Measurements from ENCODE around the gene NDUFA7.
A peak's percentile ranks its signal among the peaks of the same experiment; 100 is the strongest.
"Not testable (repeated sequence)": the region's sequence is repeated elsewhere in the genome, so short reads cannot be mapped to it uniquely, and the experiment has no call there.

NDUFA7 gene

GRCh38 chr19:8342316-8342683 is 21.1 kb upstream of the NDUFA7 start:
- Mint-ChIP-seq H3K9me3 (no peaks in the 10 kb centered on the region), H3K27me3 (ENCODE audit: low read depth) (peaks cover 61% of the 10 kb centered on the region), H3K4me1 (peaks cover 7% of the 10 kb centered on the region), H3K4me3 (peak overlapping the region in 1 of 3 experiments; percentile 40), H3K27ac (no peak overlapping the region), H3K36me3 (ENCODE audit: low read depth) (no peaks in the 10 kb centered on the region)
- TF ChIP-seq CTCF (IDR thresholded peaks at IDR 0.05; ENCODE audit: unreplicated experiment in 3 of 3), result no peak

DNA sequence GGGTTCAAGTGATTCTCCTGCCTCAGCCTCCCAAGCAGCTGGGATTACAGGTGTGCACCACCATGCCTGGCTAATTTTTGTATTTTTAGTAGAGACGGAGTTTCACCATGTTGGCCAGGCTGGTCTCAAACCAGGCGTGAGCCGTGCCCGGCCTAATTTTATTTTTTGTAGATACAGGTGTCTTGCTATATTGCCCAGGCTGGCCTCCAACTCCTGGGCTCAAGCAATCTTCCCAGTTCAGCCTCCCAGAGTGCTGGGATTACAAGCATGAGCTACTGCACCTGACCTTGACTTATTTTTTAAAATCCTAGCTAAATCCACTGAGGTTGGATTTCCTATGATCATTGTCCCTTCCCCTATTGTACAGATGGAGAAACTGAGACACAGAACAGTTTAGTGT is 20.3 kb upstream of the NDUFA7 start:
- Mint-ChIP-seq H3K27me3 (ENCODE audit: low read depth) (peaks cover 69% of the 10 kb centered on the region), H3K4me3 (peak overlapping the region in 2 of 3 experiments; percentile 25 to 40)
- H3K4me1 Mint-ChIP-seq; H3K9me3 Mint-ChIP-seq; H3K27ac Mint-ChIP-seq; H3K36me3 Mint-ChIP-seq (ENCODE audit: low read depth): not testable (repeated sequence)

DNA sequence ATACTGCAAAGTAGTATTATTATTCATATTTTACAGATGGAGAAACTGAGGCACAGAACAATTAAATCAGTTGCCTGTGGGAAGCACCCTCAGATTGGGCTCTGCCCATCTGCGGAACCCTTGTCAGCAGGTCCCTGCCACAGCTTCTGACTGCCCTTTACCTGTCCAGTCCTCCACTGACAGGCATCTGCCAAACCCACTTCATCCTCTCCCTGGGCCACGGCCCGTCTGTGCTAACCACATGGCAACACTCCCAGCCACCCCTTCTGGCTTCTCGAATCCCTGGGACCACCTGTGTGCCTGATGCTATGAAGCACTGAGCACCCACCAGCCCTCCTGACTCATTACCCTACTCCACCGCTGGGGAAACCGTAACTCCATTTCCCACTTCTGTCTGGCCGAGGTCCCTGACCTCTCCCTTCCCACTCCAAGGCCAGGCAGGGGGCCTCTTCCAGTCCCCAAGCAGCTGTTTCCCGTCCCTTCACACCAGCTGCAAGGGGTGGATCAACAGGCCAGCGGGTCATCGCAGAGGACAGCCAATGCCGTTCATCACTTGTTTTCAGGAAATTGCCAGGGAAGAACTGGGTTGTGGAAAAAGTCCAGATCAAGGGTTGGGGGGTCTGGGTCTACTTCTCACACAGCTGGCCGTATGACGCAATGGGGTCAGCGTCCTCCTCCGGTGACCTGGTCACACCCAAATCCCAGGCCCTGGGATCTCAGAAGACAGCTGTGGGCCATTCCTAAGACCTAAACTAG is 19.3 kb upstream of the NDUFA7 start:
- H3K9me3 Mint-ChIP-seq, result no peaks in the 10 kb centered on the region
- no peak overlapping the region for H3K27ac Mint-ChIP-seq
- no peak for TF ChIP-seq CTCF (IDR thresholded peaks at IDR 0.05; ENCODE audit: unreplicated experiment in 3 of 3)
- no peaks in the 10 kb centered on the region for H3K36me3 Mint-ChIP-seq (ENCODE audit: low read depth)
- H3K4me1 Mint-ChIP-seq, result peaks cover 7% of the 10 kb centered on the region
- peak overlapping the region in 2 of 3 experiments; percentile 4 to 44 for H3K4me3 Mint-ChIP-seq
- peaks cover 79% of the 10 kb centered on the region for H3K27me3 Mint-ChIP-seq (ENCODE audit: low read depth)

GRCh38 chr19:8338835-8339234 is 17.7 kb upstream of the NDUFA7 start:
- Mint-ChIP-seq H3K9me3 (no peaks in the 10 kb centered on the region), H3K4me1 (peaks cover 7% of the 10 kb centered on the region), H3K4me3 (no peak overlapping the region), H3K27ac (no peak overlapping the region), H3K27me3 (ENCODE audit: low read depth) (peaks cover 83% of the 10 kb centered on the region), H3K36me3 (ENCODE audit: low read depth) (no peaks in the 10 kb centered on the region)
- TF ChIP-seq CTCF (IDR thresholded peaks at IDR 0.05; ENCODE audit: unreplicated experiment in 3 of 3), result no peak

DNA sequence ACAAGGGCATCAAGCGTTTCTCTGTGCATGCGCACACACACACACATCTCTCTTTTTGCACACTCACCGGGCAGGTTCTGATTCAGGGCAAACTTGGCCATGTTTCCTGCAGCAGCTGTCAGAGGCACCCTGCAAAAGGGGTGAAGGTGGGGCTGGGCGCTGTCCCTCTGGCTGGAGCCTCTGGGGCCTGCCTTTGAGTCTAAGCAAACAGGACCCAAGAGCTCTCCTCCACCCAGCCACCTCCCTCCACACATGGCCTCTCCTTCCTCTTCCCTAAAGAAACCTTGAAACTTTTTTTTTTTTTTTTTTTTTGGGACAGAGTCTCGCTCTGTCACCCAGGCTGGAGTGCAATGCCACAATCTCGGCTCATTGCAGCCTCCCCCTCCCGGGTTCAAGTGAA is 16.6 kb upstream of the NDUFA7 start:
- no peaks in the 10 kb centered on the region for H3K9me3 Mint-ChIP-seq
- H3K4me3 Mint-ChIP-seq, result no peak overlapping the region
- H3K4me1 Mint-ChIP-seq, result peaks cover 7% of the 10 kb centered on the region
- no peaks in the 10 kb centered on the region for H3K36me3 Mint-ChIP-seq (ENCODE audit: low read depth)
- no peak overlapping the region for H3K27ac Mint-ChIP-seq
- peaks cover 84% of the 10 kb centered on the region for H3K27me3 Mint-ChIP-seq (ENCODE audit: low read depth)
- no peak for TF ChIP-seq CTCF (IDR thresholded peaks at IDR 0.05; ENCODE audit: unreplicated experiment in 3 of 3)

DNA sequence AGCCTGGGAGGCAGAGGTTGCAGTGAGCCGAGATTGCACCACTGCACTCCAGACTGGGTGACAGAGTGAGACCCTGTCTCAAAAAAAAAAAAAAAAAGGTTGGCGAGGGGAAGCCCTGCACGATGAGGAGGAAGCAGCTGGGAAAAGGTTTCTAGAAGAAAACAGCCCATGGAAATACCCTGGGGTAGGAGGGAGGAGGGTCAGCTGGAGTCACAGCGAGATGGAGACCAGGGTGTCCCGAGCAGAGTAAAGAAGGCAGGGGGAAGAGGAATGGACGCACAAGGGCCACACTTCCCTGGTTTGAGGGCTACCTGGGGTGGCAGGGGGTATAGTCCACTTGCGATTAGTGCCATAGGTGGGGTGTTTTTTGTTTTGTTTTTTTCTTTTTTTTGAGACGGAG is 15.5 kb upstream of the NDUFA7 start:
- no peaks in the 10 kb centered on the region for H3K9me3 Mint-ChIP-seq
- H3K4me3 Mint-ChIP-seq, result no peak overlapping the region
- H3K27me3 Mint-ChIP-seq (ENCODE audit: low read depth), result peaks cover 85% of the 10 kb centered on the region
- H3K27ac Mint-ChIP-seq, result no peak overlapping the region
- H3K36me3 Mint-ChIP-seq (ENCODE audit: low read depth), result no peaks in the 10 kb centered on the region
- peaks cover 7% of the 10 kb centered on the region for H3K4me1 Mint-ChIP-seq
- TF ChIP-seq CTCF (IDR thresholded peaks at IDR 0.05; ENCODE audit: unreplicated experiment in 3 of 3), result no peak
